HL-60/S4 (cell line): ENCODE results near the gene PPP1R13B.
"Not testable (repeated sequence)": the region's sequence is repeated elsewhere in the genome, so short reads cannot be mapped to it uniquely, and the experiment has no call there.

Experiments
- in situ Hi-C: fragments of 300-500 bp; cut with MboI; formaldehyde crosslinking; loops from 2 replicates; pipeline ENCODE4 v1.14.3; 2022; ENCODE audit warnings: low sequenced_read_pairs

Gene PPP1R13B

DNA sequence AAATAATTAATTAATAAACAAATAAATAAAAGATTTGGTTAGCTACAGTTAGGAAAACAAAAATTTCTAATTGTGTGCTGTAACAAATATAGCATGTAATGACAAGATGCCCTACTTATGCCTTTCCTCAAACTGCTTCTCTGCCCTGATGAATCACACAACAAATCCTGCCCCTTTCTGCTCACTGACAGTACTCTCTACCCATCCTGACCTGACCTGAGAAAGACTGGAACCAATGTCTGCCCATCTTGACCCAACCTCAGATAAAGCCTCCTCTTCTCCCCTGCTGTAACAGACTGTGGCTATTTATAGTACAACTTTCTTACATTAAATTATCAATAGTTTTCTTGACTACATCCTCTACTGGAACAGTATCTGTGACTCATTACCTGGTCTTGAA, 43.7 kb downstream of the PPP1R13B start:
- in situ Hi-C loops, result loop anchor here (25.0 kb wide), 1 partner anchor 184 kb away; no protein-coding TSS in a partner anchor

DNA sequence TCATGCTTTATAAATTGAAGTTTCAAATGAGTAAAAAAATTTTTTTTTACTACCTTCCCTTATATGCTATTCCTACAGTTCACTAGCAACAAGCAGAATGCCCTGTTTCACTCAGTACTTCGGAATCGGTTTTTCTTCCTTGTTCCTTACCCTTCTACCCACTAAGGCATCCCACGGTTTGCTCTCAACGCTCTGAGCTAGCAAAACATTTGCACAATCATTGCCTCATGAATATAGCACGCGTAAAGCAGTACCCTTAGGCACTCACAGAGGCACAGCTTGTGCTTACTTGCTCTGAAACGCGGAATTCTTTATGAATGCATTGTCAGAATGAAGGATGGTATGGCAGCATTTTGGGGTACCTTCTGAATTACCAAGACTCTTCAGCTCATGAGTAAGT, 45.0 kb downstream of the PPP1R13B start:
- in situ Hi-C loops, result loop anchor here (25.0 kb wide), 1 partner anchor 185 kb away; no protein-coding TSS in a partner anchor

- in situ Hi-C loops, result loop anchor here (25.0 kb wide), 1 partner anchor 186 kb away; no protein-coding TSS in a partner anchor
These were observed 45.9 kb downstream of the PPP1R13B start for GRCh38 chr14:103801459-103801858.

DNA sequence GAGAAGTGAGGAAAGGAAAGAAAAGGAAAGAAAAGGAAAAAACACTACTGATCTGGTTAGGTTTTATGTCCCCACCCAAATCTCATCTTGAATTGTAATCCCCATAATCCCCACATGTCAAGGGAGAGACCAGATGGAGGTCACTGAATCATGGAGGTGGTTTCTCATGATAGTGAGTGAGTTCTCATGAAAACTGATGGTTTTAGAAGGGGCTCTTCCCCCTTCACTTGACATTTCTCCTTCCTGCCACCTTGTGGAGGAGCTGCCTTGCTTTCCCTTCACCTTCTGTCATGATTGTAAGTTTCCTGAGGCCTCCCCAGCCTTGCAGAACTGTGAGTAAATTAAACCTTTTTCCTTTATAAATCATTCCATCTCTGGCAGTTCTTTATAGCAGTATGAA, 54.2 kb downstream of the PPP1R13B start:
- in situ Hi-C loops, result not testable (repeated sequence)

GRCh38 chr14:103788086-103788485, 59.3 kb downstream of the PPP1R13B start:
- in situ Hi-C loops, result no loop called here

GRCh38 chr14:103782376-103782775, 65.0 kb downstream of the PPP1R13B start:
- in situ Hi-C loops, result no loop called here

DNA sequence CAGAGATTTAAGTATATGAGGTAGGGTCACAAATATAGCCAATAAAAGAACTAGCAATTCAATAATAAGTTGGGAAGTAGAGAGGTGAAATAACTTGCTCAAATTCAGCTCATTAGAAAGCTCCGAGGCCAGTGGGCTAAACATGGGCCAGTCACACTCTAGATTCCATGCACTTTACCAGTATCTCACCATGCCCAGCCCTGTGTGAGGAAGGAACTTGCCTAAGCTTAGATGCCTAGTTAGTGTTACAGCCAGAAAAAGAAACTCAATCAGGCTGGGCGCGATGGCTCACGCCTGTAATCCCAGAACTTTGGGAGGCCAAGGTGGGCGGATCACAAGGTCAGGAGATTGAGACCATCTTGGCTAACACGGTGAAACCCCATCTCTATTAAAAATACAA, 71.1 kb downstream of the PPP1R13B start:
- in situ Hi-C loops, result not testable (repeated sequence)

DNA sequence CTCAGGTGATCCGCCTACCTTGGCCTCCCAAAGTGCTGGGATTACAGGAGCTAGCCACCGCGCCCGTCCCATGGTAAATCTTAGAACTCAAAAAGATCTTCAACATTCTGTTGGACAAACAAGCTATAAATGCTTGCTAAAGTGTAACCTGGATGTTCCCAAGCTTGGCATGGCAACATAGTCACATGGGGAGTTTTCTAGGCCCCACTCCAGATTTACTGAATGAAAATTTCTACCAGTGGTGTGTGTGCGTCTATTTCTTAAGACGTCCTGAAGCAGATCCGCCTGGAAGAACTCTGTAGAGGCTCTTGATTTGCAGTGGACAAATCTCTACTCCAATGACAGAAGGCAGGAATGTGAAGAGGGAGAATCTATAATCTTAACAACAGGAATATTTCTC, 71.9 kb downstream of the PPP1R13B start:
- in situ Hi-C loops, result no loop called here

GRCh38 chr14:103773521-103773920, 73.9 kb downstream of the PPP1R13B start:
- in situ Hi-C loops, result no loop called here

- in situ Hi-C loops, result no loop called here
These were observed 75.2 kb downstream of the PPP1R13B start for GRCh38 chr14:103772078-103772712.

- in situ Hi-C loops, result no loop called here
These were observed 76.5 kb downstream of the PPP1R13B start for GRCh38 chr14:103770902-103771301.

GRCh38 chr14:103770500-103770899, 76.9 kb downstream of the PPP1R13B start:
- in situ Hi-C loops, result no loop called here

- in situ Hi-C loops, result no loop called here
These were observed 80.0 kb downstream of the PPP1R13B start for GRCh38 chr14:103767336-103767894.

DNA sequence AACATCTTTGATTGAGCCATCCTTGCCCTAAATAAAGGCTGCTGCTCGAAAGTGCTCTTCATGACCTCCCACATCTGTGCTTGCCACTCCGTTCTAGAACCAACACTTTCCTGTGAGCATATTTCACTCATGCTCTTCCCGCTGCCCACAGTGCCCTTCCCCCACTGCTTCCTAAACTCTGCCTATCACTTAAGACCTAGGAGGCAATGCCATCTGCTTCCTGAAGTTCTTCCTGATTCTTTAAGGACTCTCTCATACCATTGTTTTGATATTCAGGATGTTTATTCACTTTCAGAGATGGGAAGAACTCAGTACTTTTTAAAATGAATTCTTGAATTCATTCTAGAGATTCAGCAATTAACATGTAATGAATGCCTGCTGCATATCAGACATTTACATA, 81.8 kb downstream of the PPP1R13B start:
- in situ Hi-C loops, result no loop called here

GRCh38 chr14:103763730-103764488, 83.5 kb downstream of the PPP1R13B start:
- in situ Hi-C loops, result no loop called here

GRCh38 chr14:103762541-103762940, 84.8 kb downstream of the PPP1R13B start:
- in situ Hi-C loops, result no loop called here

GRCh38 chr14:103762036-103762435, 85.3 kb downstream of the PPP1R13B start:
- in situ Hi-C loops, result no loop called here

DNA sequence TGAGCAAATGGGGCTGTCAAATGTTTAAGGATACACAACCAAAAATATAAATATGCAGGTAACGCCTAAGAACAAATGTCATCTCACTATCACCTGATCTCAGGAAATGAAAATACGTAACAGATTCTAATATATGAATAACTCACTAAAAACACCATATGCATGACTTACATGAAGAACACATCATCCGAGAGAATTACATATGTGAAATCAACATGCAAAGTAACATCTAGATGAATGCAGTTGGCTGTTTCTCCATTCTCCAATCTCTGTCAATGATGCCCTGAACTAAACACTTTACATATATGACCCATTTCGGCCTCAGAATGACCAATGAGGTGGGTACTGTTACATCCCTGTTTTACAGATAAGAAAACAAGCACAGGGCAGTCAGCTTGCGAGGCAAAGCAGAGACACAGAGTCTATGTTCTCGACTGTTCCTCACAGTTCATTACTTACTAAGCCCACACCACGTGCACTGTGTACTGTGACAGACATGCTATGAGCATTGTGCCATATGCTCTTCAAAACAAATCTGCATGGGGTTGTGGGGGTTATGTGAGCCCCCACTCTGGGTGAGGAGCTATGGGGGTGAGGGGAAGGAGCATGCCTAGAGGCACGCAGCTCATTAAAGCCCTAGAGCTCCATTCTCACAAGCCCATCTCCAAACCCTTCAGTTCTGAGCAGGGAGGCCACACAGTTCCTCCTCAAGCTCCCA, 89.2 kb downstream of the PPP1R13B start:
- in situ Hi-C loops, result no loop called here

DNA sequence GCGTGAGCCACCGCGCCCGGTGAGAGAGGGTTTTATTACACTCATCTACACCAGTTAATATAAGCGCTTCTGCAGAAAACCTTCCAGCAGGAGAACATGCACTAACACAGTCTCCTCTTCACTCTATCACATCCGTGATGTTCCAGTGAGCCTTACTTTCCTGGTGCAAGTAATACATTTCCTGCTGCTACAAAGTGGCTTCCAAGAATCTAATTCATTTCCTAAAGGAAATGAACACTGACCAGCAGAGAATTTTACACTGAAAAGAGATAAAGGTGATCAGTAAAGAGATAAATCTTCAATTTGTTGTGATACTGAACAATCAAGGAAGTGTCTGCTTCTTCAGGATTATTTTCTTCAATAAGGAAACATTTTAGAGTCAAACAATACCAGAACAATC, 92.3 kb downstream of the PPP1R13B start:
- in situ Hi-C loops, result no loop called here

GRCh38 chr14:103753774-103754173, 93.6 kb downstream of the PPP1R13B start:
- in situ Hi-C loops, result no loop called here

- in situ Hi-C loops, result no loop called here
These were observed 97.5 kb downstream of the PPP1R13B start for GRCh38 chr14:103749860-103750259.
